Central memory CD8-positive, alpha-beta T cell (primary cell): Measurements from ENCODE around the gene ZNF473.
A peak's percentile ranks its signal among the peaks of the same experiment; 100 is the strongest.

Experiments
- ATAC-seq: fragments of 150-1000 bp; cut with Tn5 transposase; replicated peaks from 2 replicates; pipeline ENCODE4 v1.10.0; 2022; ENCODE audit warnings: mild to moderate bottlenecking, moderate FRiP score, moderate number of reproducible peaks; ENCODE audit not compliant: poor library complexity, severe bottlenecking; ENCODE audit errors: extremely low read depth
- DNase-seq, 2 donors: peaks; one replicate each; pipeline ENCODE4 v3.0.0; 2021; ENCODE audit warnings: low spot score in 2 of 2
- H3K27ac Mint-ChIP-seq: one replicate; pipeline ENCODE4 v1.8.0; 2022; ENCODE audit warnings: low read depth, mild to moderate bottlenecking, moderate library complexity, mixed read lengths
- H3K27me3 Mint-ChIP-seq: one replicate; pipeline ENCODE4 v1.8.0; 2022; ENCODE audit warnings: mixed read lengths
- H3K36me3 Mint-ChIP-seq: one replicate; pipeline ENCODE4 v1.8.0; 2022; ENCODE audit warnings: mild to moderate bottlenecking, moderate library complexity, mixed read lengths; ENCODE audit not compliant: insufficient read depth
- H3K4me1 Mint-ChIP-seq: one replicate; pipeline ENCODE4 v1.8.0; 2022; ENCODE audit warnings: mixed read lengths
- H3K4me3 Mint-ChIP-seq: one replicate; pipeline ENCODE4 v1.8.0; 2022; ENCODE audit warnings: mild to moderate bottlenecking, moderate library complexity, mixed read lengths
- H3K9me3 Mint-ChIP-seq: one replicate; pipeline ENCODE4 v1.8.0; 2022; ENCODE audit warnings: mixed read lengths

ZNF473 gene

GRCh38 chr19:50008532-50008931 lies 17.3 kb upstream of the ZNF473 start:
- H3K36me3 Mint-ChIP-seq, result peaks cover 34% of the 10 kb centered on the region

GRCh38 chr19:50016225-50016807 lies 9.5 kb upstream of the ZNF473 start:
- H3K27me3 Mint-ChIP-seq, result no peaks in the 10 kb centered on the region
- H3K4me1 Mint-ChIP-seq, result peaks cover 29% of the 10 kb centered on the region
- ATAC-seq, result no peak
- peaks cover 58% of the 10 kb centered on the region for H3K36me3 Mint-ChIP-seq
- H3K9me3 Mint-ChIP-seq, result no peaks in the 10 kb centered on the region
- H3K4me3 Mint-ChIP-seq, result no peak overlapping the region
- no peak overlapping the region for H3K27ac Mint-ChIP-seq
- DNase-seq, result no peak

More at GRCh38 chr19:50008532-50008931, 17.3 kb upstream of the ZNF473 start:
- ATAC-seq (no peak), DNase-seq (no peak)
- H3K27me3 Mint-ChIP-seq, result no peaks in the 10 kb centered on the region
- H3K4me3 Mint-ChIP-seq, result no peak overlapping the region
- no peaks in the 10 kb centered on the region for H3K9me3 Mint-ChIP-seq
- H3K4me1 Mint-ChIP-seq, result peaks cover 21% of the 10 kb centered on the region
- no peak overlapping the region for H3K27ac Mint-ChIP-seq

DNA sequence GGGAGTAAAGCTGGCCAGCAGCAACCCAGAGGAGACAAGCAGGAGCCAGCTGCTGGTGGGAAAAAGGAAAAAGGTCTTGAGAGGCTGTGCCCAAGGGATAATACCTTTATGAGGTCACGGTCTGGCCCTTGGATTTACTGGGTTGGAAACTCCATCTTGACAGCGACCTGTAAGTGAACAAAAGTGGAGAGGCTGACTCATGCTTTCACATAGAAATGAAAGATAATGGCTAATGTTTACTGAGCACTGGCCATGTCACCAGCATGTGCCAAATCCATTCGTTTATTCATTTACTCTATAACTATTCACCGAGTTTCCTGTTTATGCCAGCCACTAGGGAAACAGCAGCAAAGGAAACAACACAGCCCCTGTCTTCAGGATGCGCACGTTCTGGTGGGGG lies 5.3 kb upstream of the ZNF473 start:
- Mint-ChIP-seq H3K36me3 (peaks cover 47% of the 10 kb centered on the region), H3K4me1 (peaks cover 36% of the 10 kb centered on the region), H3K4me3 (no peak overlapping the region), H3K27me3 (no peaks in the 10 kb centered on the region), H3K27ac (no peak overlapping the region), H3K9me3 (no peaks in the 10 kb centered on the region)
- DNase-seq, result no peak
- ATAC-seq, result no peak

DNA sequence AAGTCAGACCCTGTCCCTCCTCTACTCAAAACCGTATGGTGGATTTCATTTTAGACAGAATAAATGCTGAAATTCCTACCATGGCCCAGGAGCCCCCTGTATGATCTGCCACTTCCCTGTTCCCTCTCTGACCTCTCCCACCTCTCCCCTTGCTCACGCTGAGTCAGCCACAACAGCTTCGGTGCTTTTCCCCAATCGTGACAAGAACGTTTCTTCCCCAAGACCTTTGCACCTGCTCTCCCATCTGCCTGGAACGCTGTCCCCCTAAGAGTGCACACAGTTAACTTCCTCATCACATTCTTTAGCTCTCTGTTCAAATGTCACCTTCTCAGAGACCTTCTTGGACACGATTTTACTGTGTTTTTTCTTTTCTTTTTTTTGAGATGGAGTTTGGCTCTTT lies 3.0 kb upstream of the ZNF473 start:
- Mint-ChIP-seq H3K27ac (peak overlapping the region; percentile 55), H3K27me3 (no peaks in the 10 kb centered on the region)

DNA sequence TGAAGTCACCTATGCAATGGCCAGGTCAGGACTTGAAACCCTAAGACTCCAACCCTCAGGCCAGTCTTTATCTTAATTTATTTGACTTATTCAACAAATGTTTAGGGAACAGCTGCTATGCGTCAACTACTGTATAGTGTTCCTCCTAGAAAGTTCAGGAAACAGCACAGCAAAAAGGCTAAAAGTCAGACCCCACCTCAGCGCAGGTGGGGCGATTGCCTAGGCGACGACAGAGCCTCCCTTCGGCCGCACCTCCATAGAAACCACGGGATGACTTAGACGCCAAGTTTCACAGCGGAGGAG lies 1.1 kb upstream of the ZNF473 start:
- peak overlapping the region; percentile 99 for H3K27ac Mint-ChIP-seq
- DNase-seq (no peak), ATAC-seq (no peak)
- H3K4me1 Mint-ChIP-seq, result peaks cover 49% of the 10 kb centered on the region
- H3K36me3 Mint-ChIP-seq, result peaks cover 26% of the 10 kb centered on the region
- H3K4me3 Mint-ChIP-seq, result peak overlapping the region; percentile 92
- no peaks in the 10 kb centered on the region for H3K9me3 Mint-ChIP-seq
- H3K27me3 Mint-ChIP-seq, result no peaks in the 10 kb centered on the region

More for the DNA sequence above, 3.0 kb upstream of the ZNF473 start:
- ATAC-seq (no peak), DNase-seq (no peak)
- H3K4me3 Mint-ChIP-seq, result no peak overlapping the region
- peaks cover 49% of the 10 kb centered on the region for H3K4me1 Mint-ChIP-seq
- peaks cover 36% of the 10 kb centered on the region for H3K36me3 Mint-ChIP-seq
- H3K9me3 Mint-ChIP-seq, result no peaks in the 10 kb centered on the region

- peak; percentile 88 for ATAC-seq
- H3K27me3 Mint-ChIP-seq, result no peaks in the 10 kb centered on the region
- H3K36me3 Mint-ChIP-seq, result peaks cover 23% of the 10 kb centered on the region
These were observed 597 bp upstream of the ZNF473 start, which contains the start of gene VRK3 for GRCh38 chr19:50025022-50025793. Gene VRK3 (minus strand): TSS chr19:50025372. CDS start chr19:50016162, 9,210 bp downstream.

DNA sequence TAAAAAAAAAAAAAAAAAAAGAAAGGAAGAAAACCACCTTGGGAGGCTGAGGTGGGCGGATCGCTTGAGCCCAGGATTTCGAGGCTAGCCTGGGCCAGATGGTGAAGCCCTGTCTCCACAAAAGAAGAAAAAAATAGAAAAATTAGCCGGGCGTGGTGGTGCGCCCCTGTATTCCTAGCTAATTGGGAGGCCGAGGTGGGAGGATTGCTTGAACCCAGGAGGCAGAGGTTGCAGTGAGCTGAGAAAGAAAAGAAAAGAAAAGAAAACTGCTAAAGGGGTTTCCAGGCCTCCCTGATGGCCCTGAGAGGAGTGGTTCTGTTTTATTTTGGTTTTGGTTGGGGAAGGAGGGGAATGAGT lies 723 bp downstream of the ZNF473 start:
- no peak for ATAC-seq
- H3K36me3 Mint-ChIP-seq, result peaks cover 22% of the 10 kb centered on the region
- H3K9me3 Mint-ChIP-seq, result no peaks in the 10 kb centered on the region
- peak overlapping the region; percentile 92 for H3K4me3 Mint-ChIP-seq
- DNase-seq, result no peak
- H3K27me3 Mint-ChIP-seq, result no peaks in the 10 kb centered on the region
- peaks cover 43% of the 10 kb centered on the region for H3K4me1 Mint-ChIP-seq
- H3K27ac Mint-ChIP-seq, result peak overlapping the region; percentile 99

More at GRCh38 chr19:50025022-50025793, 597 bp upstream of the ZNF473 start, which contains the start of gene VRK3:
- Mint-ChIP-seq H3K4me3 (peak within 1 kb of the TSS; percentile 92), H3K4me1 (peaks cover 49% of the 10 kb centered on the region), H3K27ac (peak within 1 kb of the TSS; percentile 99), H3K9me3 (no peaks in the 10 kb centered on the region)
- DNase-seq, result peak; percentile 92 to 100

GRCh38 chr19:50030225-50030624 lies 4.4 kb downstream of the ZNF473 start:
- no peak for ATAC-seq
- Mint-ChIP-seq H3K9me3 (no peaks in the 10 kb centered on the region), H3K4me1 (peaks cover 29% of the 10 kb centered on the region), H3K36me3 (peaks cover 19% of the 10 kb centered on the region), H3K27me3 (no peaks in the 10 kb centered on the region), H3K27ac (no peak overlapping the region), H3K4me3 (no peak overlapping the region)
- DNase-seq, result no peak

DNA sequence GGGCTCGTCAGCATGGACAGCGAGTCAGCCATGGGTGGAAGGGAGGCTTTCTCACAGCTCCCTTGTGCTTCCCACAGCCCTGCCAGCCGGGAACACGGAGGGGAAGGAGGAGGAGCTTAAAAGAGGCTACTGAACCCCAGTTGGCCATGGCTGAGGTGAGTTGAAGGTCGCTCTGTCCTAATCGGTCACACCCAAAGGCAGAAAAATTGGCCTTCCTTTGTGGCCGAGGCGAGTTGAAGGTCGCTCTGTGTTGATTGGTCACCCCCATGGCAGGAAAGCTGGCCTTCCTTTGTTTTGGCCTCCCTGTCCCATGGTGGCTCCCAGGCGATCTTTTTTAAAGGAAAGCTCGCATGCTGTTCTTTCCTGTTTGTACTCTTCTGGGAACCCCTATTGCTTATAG lies 5.1 kb downstream of the ZNF473 start:
- Mint-ChIP-seq H3K36me3 (peaks cover 16% of the 10 kb centered on the region), H3K27me3 (no peaks in the 10 kb centered on the region), H3K9me3 (no peaks in the 10 kb centered on the region), H3K27ac (no peak overlapping the region), H3K4me1 (peaks cover 25% of the 10 kb centered on the region), H3K4me3 (no peak overlapping the region)
- ATAC-seq (no peak), DNase-seq (no peak)

- DNase-seq (no peak), ATAC-seq (no peak)
- Mint-ChIP-seq H3K4me1 (peaks cover 9% of the 10 kb centered on the region), H3K27ac (no peak overlapping the region), H3K4me3 (no peak overlapping the region), H3K36me3 (peaks cover 37% of the 10 kb centered on the region), H3K27me3 (no peaks in the 10 kb centered on the region), H3K9me3 (no peaks in the 10 kb centered on the region)
These were observed 11.1 kb downstream of the ZNF473 start for GRCh38 chr19:50036908-50037307.

DNA sequence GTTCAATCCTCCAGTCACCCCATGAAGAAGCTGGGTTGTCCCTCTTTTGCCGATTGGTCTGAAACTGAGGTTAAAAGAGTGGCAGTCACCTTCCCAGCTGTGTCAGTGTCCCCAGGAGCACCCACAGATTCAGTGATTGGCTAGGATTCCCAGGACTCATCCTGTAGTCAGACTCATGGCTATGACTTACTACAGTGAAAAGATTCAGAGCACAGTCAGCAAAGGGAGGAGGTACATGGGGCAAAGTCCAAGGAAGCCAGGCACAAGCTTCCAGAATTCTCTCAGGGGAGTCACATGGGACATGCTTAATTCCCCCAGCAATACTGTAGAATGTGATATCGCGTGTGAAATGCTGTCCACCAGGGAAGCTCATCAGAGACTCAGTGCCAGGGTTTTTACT lies 14.2 kb downstream of the ZNF473 start:
- Mint-ChIP-seq H3K27me3 (no peaks in the 10 kb centered on the region), H3K36me3 (peaks cover 44% of the 10 kb centered on the region), H3K27ac (no peak overlapping the region), H3K4me1 (peaks cover 5% of the 10 kb centered on the region), H3K9me3 (peaks cover 12% of the 10 kb centered on the region), H3K4me3 (no peak overlapping the region)
- ATAC-seq (no peak), DNase-seq (no peak)

GRCh38 chr19:50040967-50041366 lies 15.2 kb downstream of the ZNF473 start:
- ATAC-seq (no peak), DNase-seq (no peak)
- H3K27ac Mint-ChIP-seq, result no peak overlapping the region
- H3K36me3 Mint-ChIP-seq, result peaks cover 46% of the 10 kb centered on the region
- peaks cover 12% of the 10 kb centered on the region for H3K9me3 Mint-ChIP-seq
- no peaks in the 10 kb centered on the region for H3K27me3 Mint-ChIP-seq
- peaks cover 5% of the 10 kb centered on the region for H3K4me1 Mint-ChIP-seq
- no peak overlapping the region for H3K4me3 Mint-ChIP-seq

DNA sequence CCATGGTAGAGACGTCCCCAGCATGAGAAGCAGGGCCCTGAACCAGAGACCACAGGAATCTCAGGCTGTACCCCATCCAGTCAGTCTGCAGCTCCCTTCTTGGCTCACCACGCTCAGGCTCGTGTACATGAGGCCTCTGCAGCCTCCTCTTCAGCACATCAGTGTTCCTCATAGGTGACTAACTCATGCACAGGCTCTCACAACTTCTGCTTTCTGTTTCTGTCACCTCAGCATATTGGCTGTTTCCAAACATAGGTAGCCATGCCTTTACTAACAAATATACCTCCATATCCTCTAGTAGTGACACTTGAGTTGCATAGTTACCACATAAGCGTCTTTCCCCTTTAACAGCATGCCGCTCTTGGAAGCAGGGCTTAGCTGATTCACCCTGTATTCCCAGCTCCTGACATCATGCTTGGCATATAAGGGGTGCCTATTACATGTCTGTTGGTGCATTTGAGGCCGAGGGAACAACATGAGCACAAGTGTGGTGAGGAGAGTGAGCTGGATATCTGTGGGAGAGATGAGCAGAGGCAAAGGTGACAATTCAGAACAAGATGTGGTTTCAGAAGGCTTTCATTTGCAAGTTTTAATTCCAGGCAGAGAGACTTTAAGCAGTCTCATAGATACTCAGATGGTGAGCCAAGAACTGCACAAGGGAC lies 16.7 kb downstream of the ZNF473 start:
- peaks cover 12% of the 10 kb centered on the region for H3K9me3 Mint-ChIP-seq
- no peak for ATAC-seq
- no peak overlapping the region for H3K27ac Mint-ChIP-seq
- H3K4me1 Mint-ChIP-seq, result peaks cover 5% of the 10 kb centered on the region
- no peak for DNase-seq
- H3K4me3 Mint-ChIP-seq, result no peak overlapping the region
- H3K36me3 Mint-ChIP-seq, result peaks cover 42% of the 10 kb centered on the region
- H3K27me3 Mint-ChIP-seq, result no peaks in the 10 kb centered on the region
